ENCODE data around the gene FGF22. TPM values are rescaled to one million over a fixed set of nuclear protein-coding genes. Genes with fewer than 3 reads are reported as not detected.

FGF22 gene
- total and polyA plus RNA-seq, 4 donors = 0.08 TPM; not detected in 3

DNA sequence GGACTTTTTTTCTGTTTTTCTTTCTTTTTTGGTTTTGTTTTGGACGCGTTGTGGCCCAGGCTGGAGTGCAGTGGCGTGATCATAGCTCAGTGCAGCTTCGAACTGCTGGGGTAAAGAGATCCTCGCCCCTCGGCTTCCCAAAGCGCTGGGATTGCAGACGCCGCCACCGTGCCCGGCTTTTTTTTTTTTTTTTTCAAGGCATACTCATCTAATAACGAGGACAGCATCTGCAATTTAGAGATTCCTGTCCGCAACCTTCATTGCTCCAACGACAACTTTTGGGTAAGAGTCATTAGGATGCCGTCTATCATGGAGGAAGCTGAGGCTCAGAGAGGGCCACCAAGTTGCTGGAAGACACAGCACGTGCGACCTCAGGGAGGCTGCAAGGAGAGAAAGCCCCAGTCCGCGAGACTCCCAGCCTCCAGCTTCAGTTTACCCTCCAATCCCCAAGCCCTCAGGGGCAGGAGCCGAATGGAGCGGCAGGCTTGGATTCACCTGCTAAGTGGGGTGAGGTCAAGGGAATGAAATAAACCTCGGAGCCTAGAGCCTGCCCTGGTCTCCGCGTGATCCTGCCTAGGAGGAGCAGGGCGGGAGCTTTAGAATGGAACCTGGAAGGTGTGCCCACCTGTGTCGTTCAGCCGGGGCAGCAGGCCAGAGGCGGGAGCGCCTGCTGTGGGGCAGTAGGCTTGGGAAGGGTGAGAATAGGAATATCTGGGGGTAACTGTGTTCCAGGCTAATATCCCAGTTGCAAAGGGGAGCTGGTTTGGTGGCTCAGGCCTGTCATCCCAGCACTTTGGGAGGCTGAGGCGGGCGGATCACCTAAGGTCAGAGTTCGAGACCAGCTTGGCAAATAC lies 5.7 kb upstream of the FGF22 start:
- WGBS = 29% methylated on average over 32 of the region's 32 CpGs
- Histone ChIP-seq H3K4me3 (ENCODE audit: low read depth in 1 of 3, low read length in 3 of 3) (peak overlapping the region; percentile 57 to 72 (median 65)), H3K4me1 (ENCODE audit: control insufficient read depth in 4 of 4, insufficient read depth in 4 of 4, low read length in 3 of 4) (peaks cover 11 to 24% (median 16%) of the 10 kb centered on the region in 4 donors), H3K27me3 (ENCODE audit: control insufficient read depth in 4 of 4, insufficient read depth in 4 of 4, low read length in 3 of 4) (no peaks in the 10 kb centered on the region), H3K9me3 (ENCODE audit: control insufficient read depth in 4 of 4, low read length in 3 of 4) (no peaks in the 10 kb centered on the region), H3K27ac (ENCODE audit: low read depth in 1 of 2, low read length in 2 of 2) (peak overlapping the region; percentile 24 to 43), H3K9ac (ENCODE audit: low read depth in 1 of 2, low read length in 2 of 2) (peak overlapping the region in 1 of 2 donors; percentile 60), H3K36me3 (ENCODE audit: control insufficient read depth in 4 of 4, insufficient read depth in 3 of 4, low read depth in 1 of 4, low read length in 3 of 4) (peaks cover 0 to 10% (median 3%) of the 10 kb centered on the region in 4 donors)
- no peak for DNase-seq (ENCODE audit: low spot score)
- TF ChIP-seq RXRA (IDR thresholded peaks at IDR 0.05) = no peak
- TF ChIP-seq FOXA1 (IDR thresholded peaks at IDR 0.05) = no peak
- TF ChIP-seq, protein P1, sequence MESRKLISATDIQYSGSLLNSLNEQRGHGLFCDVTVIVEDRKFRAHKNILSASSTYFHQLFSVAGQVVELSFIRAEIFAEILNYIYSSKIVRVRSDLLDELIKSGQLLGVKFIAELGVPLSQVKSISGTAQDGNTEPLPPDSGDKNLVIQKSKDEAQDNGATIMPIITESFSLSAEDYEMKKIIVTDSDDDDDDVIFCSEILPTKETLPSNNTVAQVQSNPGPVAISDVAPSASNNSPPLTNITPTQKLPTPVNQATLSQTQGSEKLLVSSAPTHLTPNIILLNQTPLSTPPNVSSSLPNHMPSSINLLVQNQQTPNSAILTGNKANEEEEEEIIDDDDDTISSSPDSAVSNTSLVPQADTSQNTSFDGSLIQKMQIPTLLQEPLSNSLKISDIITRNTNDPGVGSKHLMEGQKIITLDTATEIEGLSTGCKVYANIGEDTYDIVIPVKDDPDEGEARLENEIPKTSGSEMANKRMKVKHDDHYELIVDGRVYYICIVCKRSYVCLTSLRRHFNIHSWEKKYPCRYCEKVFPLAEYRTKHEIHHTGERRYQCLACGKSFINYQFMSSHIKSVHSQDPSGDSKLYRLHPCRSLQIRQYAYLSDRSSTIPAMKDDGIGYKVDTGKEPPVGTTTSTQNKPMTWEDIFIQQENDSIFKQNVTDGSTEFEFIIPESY (IDR thresholded peaks at IDR 0.05) = no peak
- TF ChIP-seq ATF3 (IDR thresholded peaks at IDR 0.05) = no peak
- TF ChIP-seq SP1 (IDR thresholded peaks at IDR 0.05) = no peak
- no peak for TF ChIP-seq GABPA (IDR thresholded peaks at IDR 0.05 in 1 of 2, conservative IDR thresholded peaks at IDR 0.05 in 1 of 2)
- TF ChIP-seq JUND (IDR thresholded peaks at IDR 0.05) = no peak
- no peak for TF ChIP-seq MAX (IDR thresholded peaks at IDR 0.05)

DNA sequence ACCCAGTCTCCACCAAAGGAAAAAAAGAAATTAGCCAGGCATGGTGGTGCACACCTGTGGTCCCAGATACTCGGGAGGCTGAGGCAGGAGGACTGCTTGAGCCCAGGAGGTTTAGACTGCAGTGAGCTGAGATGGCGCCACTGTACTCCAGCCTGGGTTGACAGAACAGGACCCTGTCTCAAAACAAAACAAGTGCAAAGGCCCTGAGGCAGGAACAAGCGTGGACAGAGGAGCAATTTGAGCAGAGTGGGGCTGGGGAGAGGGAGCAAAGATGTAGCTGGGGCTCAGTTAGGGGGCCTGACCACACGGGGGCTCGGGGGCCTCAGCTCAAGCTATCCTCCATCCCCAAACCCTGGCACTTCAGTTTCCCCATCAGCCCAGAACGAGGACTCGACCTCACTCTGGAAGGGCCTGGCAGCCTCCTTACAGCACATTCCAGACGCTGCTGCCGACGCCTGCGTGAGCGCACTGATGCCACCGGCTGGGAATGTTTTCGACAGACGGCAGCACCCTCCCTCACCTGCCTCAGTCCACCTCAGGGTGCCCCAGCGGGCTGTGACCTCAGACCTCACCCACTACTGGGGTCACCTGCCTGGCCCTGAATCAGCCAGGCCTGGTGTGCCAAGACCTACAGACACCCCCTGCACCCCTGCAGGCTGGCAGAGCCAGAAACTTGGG lies 4.6 kb upstream of the FGF22 start:
- H3K36me3 ChIP-seq (ENCODE audit: control insufficient read depth in 4 of 4, insufficient read depth in 3 of 4, low read depth in 1 of 4, low read length in 3 of 4) = peaks cover 0 to 2% (median 0%) of the 10 kb centered on the region in 4 donors
- H3K9ac ChIP-seq (ENCODE audit: low read depth in 1 of 2, low read length in 2 of 2) = no peak overlapping the region
- no peaks in the 10 kb centered on the region for H3K9me3 ChIP-seq (ENCODE audit: control insufficient read depth in 4 of 4, low read length in 3 of 4)
- no peak overlapping the region for H3K27ac ChIP-seq (ENCODE audit: low read depth in 1 of 2, low read length in 2 of 2)
- no peak for TF ChIP-seq HNF4G (IDR thresholded peaks at IDR 0.05)
- TF ChIP-seq HNF4A (conservative IDR thresholded peaks at IDR 0.05) = no peak
- no peak for TF ChIP-seq RXRA (IDR thresholded peaks at IDR 0.05)
- TF ChIP-seq JUND (IDR thresholded peaks at IDR 0.05) = no peak
- TF ChIP-seq ATF3 (IDR thresholded peaks at IDR 0.05) = no peak
- no peak for TF ChIP-seq EGR1 (IDR thresholded peaks at IDR 0.05; ENCODE audit: low read depth in 2 of 2)
- TF ChIP-seq, protein P2, sequence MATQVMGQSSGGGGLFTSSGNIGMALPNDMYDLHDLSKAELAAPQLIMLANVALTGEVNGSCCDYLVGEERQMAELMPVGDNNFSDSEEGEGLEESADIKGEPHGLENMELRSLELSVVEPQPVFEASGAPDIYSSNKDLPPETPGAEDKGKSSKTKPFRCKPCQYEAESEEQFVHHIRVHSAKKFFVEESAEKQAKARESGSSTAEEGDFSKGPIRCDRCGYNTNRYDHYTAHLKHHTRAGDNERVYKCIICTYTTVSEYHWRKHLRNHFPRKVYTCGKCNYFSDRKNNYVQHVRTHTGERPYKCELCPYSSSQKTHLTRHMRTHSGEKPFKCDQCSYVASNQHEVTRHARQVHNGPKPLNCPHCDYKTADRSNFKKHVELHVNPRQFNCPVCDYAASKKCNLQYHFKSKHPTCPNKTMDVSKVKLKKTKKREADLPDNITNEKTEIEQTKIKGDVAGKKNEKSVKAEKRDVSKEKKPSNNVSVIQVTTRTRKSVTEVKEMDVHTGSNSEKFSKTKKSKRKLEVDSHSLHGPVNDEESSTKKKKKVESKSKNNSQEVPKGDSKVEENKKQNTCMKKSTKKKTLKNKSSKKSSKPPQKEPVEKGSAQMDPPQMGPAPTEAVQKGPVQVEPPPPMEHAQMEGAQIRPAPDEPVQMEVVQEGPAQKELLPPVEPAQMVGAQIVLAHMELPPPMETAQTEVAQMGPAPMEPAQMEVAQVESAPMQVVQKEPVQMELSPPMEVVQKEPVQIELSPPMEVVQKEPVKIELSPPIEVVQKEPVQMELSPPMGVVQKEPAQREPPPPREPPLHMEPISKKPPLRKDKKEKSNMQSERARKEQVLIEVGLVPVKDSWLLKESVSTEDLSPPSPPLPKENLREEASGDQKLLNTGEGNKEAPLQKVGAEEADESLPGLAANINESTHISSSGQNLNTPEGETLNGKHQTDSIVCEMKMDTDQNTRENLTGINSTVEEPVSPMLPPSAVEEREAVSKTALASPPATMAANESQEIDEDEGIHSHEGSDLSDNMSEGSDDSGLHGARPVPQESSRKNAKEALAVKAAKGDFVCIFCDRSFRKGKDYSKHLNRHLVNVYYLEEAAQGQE (IDR thresholded peaks at IDR 0.05) = no peak
- no peaks in the 10 kb centered on the region for H3K27me3 ChIP-seq (ENCODE audit: control insufficient read depth in 4 of 4, insufficient read depth in 4 of 4, low read length in 3 of 4)
- H3K4me1 ChIP-seq (ENCODE audit: control insufficient read depth in 4 of 4, insufficient read depth in 4 of 4, low read length in 3 of 4) = peaks cover 14 to 29% (median 19%) of the 10 kb centered on the region in 4 donors
- DNase-seq (ENCODE audit: low spot score) = no peak
- 92% methylated on average over 16 of the region's 16 CpGs for WGBS
- no peak overlapping the region for H3K4me3 ChIP-seq (ENCODE audit: low read depth in 1 of 3, low read length in 3 of 3)

Data from liver (tissue), 9 donors.